ENCODE results near the gene PODXL2.

GRCh38 chr3:127678611-127679533, 49.9 kb downstream of the PODXL2 start:
- TF ChIP-seq, protein P1, sequence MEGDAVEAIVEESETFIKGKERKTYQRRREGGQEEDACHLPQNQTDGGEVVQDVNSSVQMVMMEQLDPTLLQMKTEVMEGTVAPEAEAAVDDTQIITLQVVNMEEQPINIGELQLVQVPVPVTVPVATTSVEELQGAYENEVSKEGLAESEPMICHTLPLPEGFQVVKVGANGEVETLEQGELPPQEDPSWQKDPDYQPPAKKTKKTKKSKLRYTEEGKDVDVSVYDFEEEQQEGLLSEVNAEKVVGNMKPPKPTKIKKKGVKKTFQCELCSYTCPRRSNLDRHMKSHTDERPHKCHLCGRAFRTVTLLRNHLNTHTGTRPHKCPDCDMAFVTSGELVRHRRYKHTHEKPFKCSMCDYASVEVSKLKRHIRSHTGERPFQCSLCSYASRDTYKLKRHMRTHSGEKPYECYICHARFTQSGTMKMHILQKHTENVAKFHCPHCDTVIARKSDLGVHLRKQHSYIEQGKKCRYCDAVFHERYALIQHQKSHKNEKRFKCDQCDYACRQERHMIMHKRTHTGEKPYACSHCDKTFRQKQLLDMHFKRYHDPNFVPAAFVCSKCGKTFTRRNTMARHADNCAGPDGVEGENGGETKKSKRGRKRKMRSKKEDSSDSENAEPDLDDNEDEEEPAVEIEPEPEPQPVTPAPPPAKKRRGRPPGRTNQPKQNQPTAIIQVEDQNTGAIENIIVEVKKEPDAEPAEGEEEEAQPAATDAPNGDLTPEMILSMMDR (IDR thresholded peaks at IDR 0.05; ENCODE audit: borderline replicate concordance, extremely low read depth, low read length, poor library complexity, severe bottlenecking) = no peak
- TF ChIP-seq EZH2 (IDR thresholded peaks at IDR 0.05; ENCODE audit: borderline replicate concordance, low read depth, low read length, severe bottlenecking) = no peak

All from DND-41 (cell line).